GM12878 (cell line): ENCODE results near the gene CDH8. TPM values are rescaled to one million over a fixed set of nuclear protein-coding genes. Genes with fewer than 3 reads are reported as not detected.

Experiments
- ATAC-seq: fragments of 200-7000 bp; cut with Tn5 transposase; 3 replicates; pipeline ENCODE4 v1.9.1; 2020; ENCODE audit warnings: mild to moderate bottlenecking, moderate library complexity
- BruUV-seq: library from RNA; stranded (reverse); fragments of 400-500 nt; replicated peaks from 2 replicates; lab custom pipeline; 2021; lab: Mats Ljungman, UMichigan
- CTCF ChIA-PET: fragments of 300-600 bp; sonication (Branson Sonifier 250); formaldehyde crosslinking; extraction: SDS; loops from one replicate; lab custom pipeline; 2021; ENCODE audit warnings: inconsistent platforms; lab: Yijun Ruan, JAX
- POLR2A ChIA-PET: fragments of 350-600 bp; formaldehyde crosslinking; extraction: SDS; loops from one replicate; lab custom pipeline; 2021; ENCODE audit warnings: inconsistent platforms; lab: Charles Lee
- RAD21 ChIA-PET: fragments of 300-600 bp; sonication (Branson Sonifier 250); formaldehyde crosslinking; loops from one replicate; lab custom pipeline; 2023; ENCODE audit warnings: antibody characterized with exemption; ENCODE audit not compliant: unreplicated experiment; lab: Charles Lee
- SMC1A ChIA-PET: fragments of 300-600 bp; sonication (Branson Sonifier 250); formaldehyde crosslinking; loops from one replicate; lab custom pipeline; 2023; ENCODE audit not compliant: unreplicated experiment, uncharacterized antibody; lab: Charles Lee
- DNase-seq: peaks from one replicate; pipeline ENCODE4 v3.0.0-alpha.2; 2011; ENCODE audit warnings: low read depth, low spot score
- FAIRE-seq: peaks from 3 replicates; lab custom pipeline; 2011; peaks lifted over from hg19 to GRCh38; lab: Jason Lieb, UNC
- H2AFZ ChIP-seq: 2 replicates; pipeline ENCODE4 v1.6.0; 2011; ENCODE audit warnings: low read depth, low read length, control low read depth; ENCODE audit not compliant: control insufficient read depth
- H3K27ac ChIP-seq: 2 replicates; pipeline ENCODE4 v1.5.1; 2011; ENCODE audit warnings: control low read depth; ENCODE audit not compliant: control insufficient read depth, insufficient read depth
- H3K27me3 ChIP-seq, 2 experiments: replicated peaks in 1 of 2; 2 replicates each; pipeline versions ENCODE4 v1.6.0 to v1.6.1; 2011; ENCODE audit warnings: low read length in 1 of 2; ENCODE audit not compliant: control insufficient read depth in 2 of 2, insufficient read depth in 2 of 2
- H3K36me3 ChIP-seq, 2 experiments: 2 replicates each; pipeline ENCODE4 v1.5.1; 2011; ENCODE audit warnings: low read length in 1 of 2; ENCODE audit not compliant: control insufficient read depth in 2 of 2, insufficient read depth in 2 of 2
- H3K4me1 ChIP-seq: 2 replicates; pipeline ENCODE4 v1.6.1; 2011; ENCODE audit warnings: mild to moderate bottlenecking, low read length, moderate library complexity, mixed read lengths; ENCODE audit not compliant: control insufficient read depth, insufficient read depth
- H3K4me2 ChIP-seq: 2 replicates; pipeline ENCODE4 v1.6.0; 2011; ENCODE audit warnings: control low read depth; ENCODE audit not compliant: control insufficient read depth, insufficient read depth
- H3K4me3 ChIP-seq: fragments of 200-600 bp; sonication (generic); 2 replicates; pipeline ENCODE4 v1.5.1; 2016
- H3K79me2 ChIP-seq: 2 replicates; pipeline ENCODE4 v1.6.0; 2011; ENCODE audit warnings: low read length; ENCODE audit not compliant: control insufficient read depth, insufficient read depth
- H3K9ac ChIP-seq: 2 replicates; pipeline ENCODE4 v1.8.0; 2011; ENCODE audit warnings: low read length, control low read depth, mixed read lengths; ENCODE audit not compliant: control insufficient read depth, insufficient read depth
- H3K9me3 ChIP-seq: replicated peaks from 3 replicates; pipeline ENCODE4 v1.5.1; 2011; ENCODE audit warnings: mild to moderate bottlenecking, low read length; ENCODE audit not compliant: control insufficient read depth, insufficient read depth
- H4K20me1 ChIP-seq: 2 replicates; pipeline ENCODE4 v1.6.0; 2011; ENCODE audit not compliant: control insufficient read depth, insufficient read depth
- CBX5 ChIP-seq: sonication (generic); IDR thresholded peaks from 2 replicates; pipeline ENCODE4 v1.6.1; 2016; ENCODE audit warnings: low read depth, moderate library complexity, mild to moderate bottlenecking, inconsistent platforms
- CHD1 ChIP-seq: IDR thresholded peaks from 2 replicates; pipeline ENCODE4 v1.6.1; 2012; ENCODE audit warnings: low read depth, low read length, improper control_type of control experiment
- GATAD2B ChIP-seq: fragments of 450-650 bp; conservative IDR thresholded peaks from 2 replicates; pipeline ENCODE4 v1.6.1; 2017; ENCODE audit warnings: low read depth, mild to moderate bottlenecking, moderate library complexity
- HDAC6 ChIP-seq: fragments of 200-600 bp; sonication (generic); IDR thresholded peaks from one replicate; pipeline ENCODE4 v1.8.0; 2017; ENCODE audit warnings: antibody characterized with exemption; ENCODE audit not compliant: unreplicated experiment
- HDGF ChIP-seq: fragments of 450-650 bp; IDR thresholded peaks from 2 replicates; pipeline ENCODE4 v1.6.1; 2016; ENCODE audit warnings: antibody characterized with exemption
- MTA2 ChIP-seq: fragments of 450-650 bp; IDR thresholded peaks from 2 replicates; pipeline ENCODE4 v1.6.1; 2016; ENCODE audit warnings: low read depth, mild to moderate bottlenecking, moderate library complexity
- MYC ChIP-seq: IDR thresholded peaks from 2 replicates; pipeline ENCODE4 v1.6.1; 2011; ENCODE audit warnings: mild to moderate bottlenecking, low read length, moderate library complexity, inconsistent platforms; ENCODE audit not compliant: insufficient read depth, insufficient replicate concordance, insufficient read length, severe bottlenecking
- NBN ChIP-seq: fragments of 450-650 bp; IDR thresholded peaks from 2 replicates; pipeline ENCODE4 v1.6.1; 2016
- NFXL1 ChIP-seq: fragments of 450-650 bp; IDR thresholded peaks from 2 replicates; pipeline ENCODE4 v1.6.1; 2017; ENCODE audit warnings: antibody characterized with exemption, mild to moderate bottlenecking, borderline replicate concordance
- NR2C1 ChIP-seq: fragments of 450-650 bp; IDR thresholded peaks from 2 replicates; pipeline ENCODE4 v1.6.1; 2017; ENCODE audit warnings: antibody characterized with exemption, mild to moderate bottlenecking, moderate library complexity
- RCOR1 ChIP-seq: conservative IDR thresholded peaks from 2 replicates; pipeline ENCODE4 v1.6.1; 2012; ENCODE audit warnings: low read depth, low read length, improper control_type of control experiment
- RUNX3 ChIP-seq: IDR thresholded peaks from 2 replicates; pipeline ENCODE4 v1.6.1; 2012; ENCODE audit warnings: low read length, inconsistent platforms
- SP1 ChIP-seq: IDR thresholded peaks from one replicate; pipeline ENCODE4 v1.6.1; 2011; ENCODE audit warnings: low read depth, low read length
- SREBF1 ChIP-seq: IDR thresholded peaks from 2 replicates; pipeline ENCODE4 v1.6.1; 2012; ENCODE audit warnings: mild to moderate bottlenecking, low read length
- STAT1 ChIP-seq: fragments of 450-650 bp; conservative IDR thresholded peaks from 2 replicates; pipeline ENCODE4 v1.6.1; 2014; ENCODE audit warnings: antibody characterized with exemption, mild to moderate bottlenecking
- SUZ12 ChIP-seq: fragments of 200-600 bp; sonication (generic); IDR thresholded peaks from one replicate; pipeline ENCODE4 v1.6.1; 2018; ENCODE audit warnings: antibody characterized with exemption, mild to moderate bottlenecking; ENCODE audit not compliant: unreplicated experiment
- TARDBP ChIP-seq: IDR thresholded peaks from 2 replicates; pipeline ENCODE4 v1.6.1; 2016; ENCODE audit warnings: borderline replicate concordance
- TCF7 ChIP-seq: IDR thresholded peaks from 2 replicates; pipeline ENCODE4 v1.6.1; 2014; ENCODE audit warnings: antibody characterized with exemption, borderline replicate concordance
- ZNF24 ChIP-seq: fragments of 450-650 bp; IDR thresholded peaks from 2 replicates; pipeline ENCODE4 v1.6.1; 2017; ENCODE audit warnings: antibody characterized with exemption, mild to moderate bottlenecking
- ZSCAN29 ChIP-seq: fragments of 450-650 bp; IDR thresholded peaks from 2 replicates; pipeline ENCODE4 v1.6.1; 2017; ENCODE audit warnings: mild to moderate bottlenecking, moderate library complexity
- WGBS: methylation state at CpG from one replicate; pipeline ENCODE4 v1.1.6; 2016; ENCODE audit warnings: low lambda C conversion rate; ENCODE audit not compliant: insufficient replicate concordance, insufficient coverage; ENCODE audit errors: missing lambda C conversion rate; 5-methylcytosine and 5-hydroxymethylcytosine counted together
- in situ Hi-C: fragments of 300-500 bp; cut with MboI; formaldehyde crosslinking; loops from 9 replicates; pipeline ENCODE4 v1.14.3; 2018; ENCODE audit warnings: mixed read lengths
- intact Hi-C: fragments of 100-400 bp; cut with micrococcal nuclease; formaldehyde crosslinking; loops from one replicate; pipeline ENCODE4 v1.14.2; 2022; ENCODE audit not compliant: unreplicated experiment
- polyA plus RNA-seq, 11 experiments: library from polyadenylated mRNA; depleted of rRNA in 4 of 11; unstranded in 6 of 11; stranded (reverse) in 5 of 11; fragments of >200 nt; fragmentation: Nextera tagmentation in 4 of 11; fragmentation: Illumina TruSeq in 1 of 11; extraction: Ambion mirVana in 4 of 11; extraction: Trizol in 1 of 11; gene quantifications; 1 replicate in 1 of 11; 2 replicates in 10 of 11; pipeline versions ENCODE4 v1.2.1 to v1.2.3, GENCODE V29; 2011 to 2016; ENCODE audit warnings: inconsistent platforms in 2 of 11, missing spikeins in 2 of 11, low read depth in 1 of 11
- total RNA-seq, 4 experiments: library from RNA; depleted of rRNA in 3 of 4; stranded (reverse); fragments of >200 nt in 3 of 4; fragmentation: Illumina TruSeq in 1 of 4; extraction: Trizol in 1 of 4; gene quantifications; 2 replicates each; pipeline versions ENCODE4 v1.2.1 to v1.2.3, GENCODE V29; 2013 to 2021
- TF ChIP-seq, protein P1 (sequence below): fragments of 450-650 bp; formaldehyde crosslinking; IDR thresholded peaks from 2 replicates; pipeline ENCODE4 v1.5.0; 2022; ENCODE audit warnings: mild to moderate bottlenecking, missing genetic modification characterization
- TF ChIP-seq, protein P2 (sequence below): fragments of 450-650 bp; IDR thresholded peaks from 2 replicates; pipeline ENCODE4 v1.6.1; 2016; ENCODE audit warnings: mild to moderate bottlenecking
- TF ChIP-seq, protein P3 (sequence below): fragments of 450-650 bp; IDR thresholded peaks from 2 replicates; pipeline ENCODE4 v1.6.1; 2014; ENCODE audit warnings: mild to moderate bottlenecking

The CDH8 gene
- total and polyA plus RNA-seq, 10 of the 15 experiments (the other 5 are each of a cell fraction or from before 2014, with no cell fraction given) = 0.13 to 0.68 (median 0.25) TPM; not detected in 3

DNA sequence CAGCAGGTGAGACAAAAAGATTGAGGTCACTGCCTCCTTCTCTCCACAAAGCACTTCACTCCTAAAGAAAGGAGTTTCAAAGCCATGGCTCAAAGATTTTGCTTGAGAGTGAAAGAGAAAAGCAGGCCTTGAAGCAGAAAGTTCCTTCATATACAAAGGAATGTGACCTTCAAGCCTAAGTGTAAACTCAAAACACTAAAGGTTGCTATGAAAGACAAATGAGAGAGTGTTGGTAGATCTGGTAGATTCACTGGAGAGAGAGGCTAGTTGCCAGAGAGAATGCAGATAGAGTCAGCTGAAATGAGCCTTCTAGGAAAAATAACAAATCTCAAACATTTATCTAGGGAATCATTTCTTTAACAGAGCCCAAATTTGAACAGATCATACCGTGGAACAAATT is 305.2 kb downstream of the CDH8 start (continued):
- TF ChIP-seq, protein P1, sequence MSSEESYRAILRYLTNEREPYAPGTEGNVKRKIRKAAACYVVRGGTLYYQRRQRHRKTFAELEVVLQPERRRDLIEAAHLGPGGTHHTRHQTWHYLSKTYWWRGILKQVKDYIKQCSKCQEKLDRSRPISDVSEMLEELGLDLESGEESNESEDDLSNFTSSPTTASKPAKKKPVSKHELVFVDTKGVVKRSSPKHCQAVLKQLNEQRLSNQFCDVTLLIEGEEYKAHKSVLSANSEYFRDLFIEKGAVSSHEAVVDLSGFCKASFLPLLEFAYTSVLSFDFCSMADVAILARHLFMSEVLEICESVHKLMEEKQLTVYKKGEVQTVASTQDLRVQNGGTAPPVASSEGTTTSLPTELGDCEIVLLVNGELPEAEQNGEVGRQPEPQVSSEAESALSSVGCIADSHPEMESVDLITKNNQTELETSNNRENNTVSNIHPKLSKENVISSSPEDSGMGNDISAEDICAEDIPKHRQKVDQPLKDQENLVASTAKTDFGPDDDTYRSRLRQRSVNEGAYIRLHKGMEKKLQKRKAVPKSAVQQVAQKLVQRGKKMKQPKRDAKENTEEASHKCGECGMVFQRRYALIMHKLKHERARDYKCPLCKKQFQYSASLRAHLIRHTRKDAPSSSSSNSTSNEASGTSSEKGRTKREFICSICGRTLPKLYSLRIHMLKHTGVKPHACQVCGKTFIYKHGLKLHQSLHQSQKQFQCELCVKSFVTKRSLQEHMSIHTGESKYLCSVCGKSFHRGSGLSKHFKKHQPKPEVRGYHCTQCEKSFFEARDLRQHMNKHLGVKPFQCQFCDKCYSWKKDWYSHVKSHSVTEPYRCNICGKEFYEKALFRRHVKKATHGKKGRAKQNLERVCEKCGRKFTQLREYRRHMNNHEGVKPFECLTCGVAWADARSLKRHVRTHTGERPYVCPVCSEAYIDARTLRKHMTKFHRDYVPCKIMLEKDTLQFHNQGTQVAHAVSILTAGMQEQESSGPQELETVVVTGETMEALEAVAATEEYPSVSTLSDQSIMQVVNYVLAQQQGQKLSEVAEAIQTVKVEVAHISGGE (CRISPR knock-in tag) = no peak
- TF ChIP-seq STAT1 = no peak
- TF ChIP-seq RUNX3 = no peak
- no peak for TF ChIP-seq NFXL1
- TF ChIP-seq TCF7 = no peak
- TF ChIP-seq, protein P2, sequence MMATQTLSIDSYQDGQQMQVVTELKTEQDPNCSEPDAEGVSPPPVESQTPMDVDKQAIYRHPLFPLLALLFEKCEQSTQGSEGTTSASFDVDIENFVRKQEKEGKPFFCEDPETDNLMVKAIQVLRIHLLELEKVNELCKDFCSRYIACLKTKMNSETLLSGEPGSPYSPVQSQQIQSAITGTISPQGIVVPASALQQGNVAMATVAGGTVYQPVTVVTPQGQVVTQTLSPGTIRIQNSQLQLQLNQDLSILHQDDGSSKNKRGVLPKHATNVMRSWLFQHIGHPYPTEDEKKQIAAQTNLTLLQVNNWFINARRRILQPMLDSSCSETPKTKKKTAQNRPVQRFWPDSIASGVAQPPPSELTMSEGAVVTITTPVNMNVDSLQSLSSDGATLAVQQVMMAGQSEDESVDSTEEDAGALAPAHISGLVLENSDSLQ = no peak
- no peak for TF ChIP-seq MTA2
- TF ChIP-seq SUZ12 = no peak
- TF ChIP-seq HDAC6 = no peak
- no peak for TF ChIP-seq CHD1
- TF ChIP-seq, all 136 proteins: peak for 0

DNA sequence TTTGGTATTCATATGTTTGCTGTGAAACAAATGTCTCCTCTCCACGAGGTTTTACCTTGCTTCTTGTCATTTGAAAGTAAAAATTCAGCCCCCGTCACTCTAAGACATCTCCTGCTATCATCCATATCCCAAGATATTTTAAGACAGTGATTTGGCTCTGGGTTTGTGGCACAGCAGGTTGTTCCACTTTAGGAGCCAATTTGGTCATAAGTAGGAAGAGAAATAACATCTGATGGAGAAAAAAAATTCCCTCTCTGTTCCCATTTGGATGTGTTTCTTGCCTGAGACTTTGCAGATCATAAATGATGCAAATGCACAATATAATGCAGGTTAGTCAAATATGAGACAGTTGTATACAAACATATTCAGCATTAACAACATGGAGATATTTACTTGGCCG is 309.5 kb downstream of the CDH8 start:
- SMC1A ChIA-PET = no interaction called here
- ATAC-seq (no peak), FAIRE-seq (no peak), DNase-seq (no peak)
- H3K27ac ChIP-seq = no peak overlapping the region
- POLR2A ChIA-PET = no interaction called here
- no peaks in the 10 kb centered on the region for H3K36me3 ChIP-seq
- BruUV-seq = no TSS peak
- no peaks in the 10 kb centered on the region for H3K27me3 ChIP-seq
- no peak overlapping the region for H3K4me2 ChIP-seq
- in situ Hi-C loops (no loop called here), intact Hi-C loops (no loop called here)
- H3K9me3 ChIP-seq = no peaks in the 10 kb centered on the region
- H3K79me2 ChIP-seq = no peaks in the 10 kb centered on the region
- RAD21 ChIA-PET = no interaction called here
- H3K9ac ChIP-seq = no peak overlapping the region
- WGBS = 2% methylated on average over 3 of the region's 3 CpGs
- H3K4me1 ChIP-seq = no peaks in the 10 kb centered on the region
- CTCF ChIA-PET = no interaction called here
- no peak overlapping the region for H2AFZ ChIP-seq
- no peaks in the 10 kb centered on the region for H4K20me1 ChIP-seq
- H3K4me3 ChIP-seq = no peak overlapping the region
- no peak for TF ChIP-seq GATAD2B
- no peak for TF ChIP-seq TARDBP
- TF ChIP-seq NBN = no peak
- no peak for TF ChIP-seq ZSCAN29
- no peak for TF ChIP-seq RCOR1
- no peak for TF ChIP-seq HDGF
- TF ChIP-seq ZNF24 = no peak
- TF ChIP-seq NR2C1 = no peak
- no peak for TF ChIP-seq MYC
- no peak for TF ChIP-seq SREBF1
- TF ChIP-seq SP1 = no peak
- TF ChIP-seq CBX5 = no peak
- TF ChIP-seq, protein P3, sequence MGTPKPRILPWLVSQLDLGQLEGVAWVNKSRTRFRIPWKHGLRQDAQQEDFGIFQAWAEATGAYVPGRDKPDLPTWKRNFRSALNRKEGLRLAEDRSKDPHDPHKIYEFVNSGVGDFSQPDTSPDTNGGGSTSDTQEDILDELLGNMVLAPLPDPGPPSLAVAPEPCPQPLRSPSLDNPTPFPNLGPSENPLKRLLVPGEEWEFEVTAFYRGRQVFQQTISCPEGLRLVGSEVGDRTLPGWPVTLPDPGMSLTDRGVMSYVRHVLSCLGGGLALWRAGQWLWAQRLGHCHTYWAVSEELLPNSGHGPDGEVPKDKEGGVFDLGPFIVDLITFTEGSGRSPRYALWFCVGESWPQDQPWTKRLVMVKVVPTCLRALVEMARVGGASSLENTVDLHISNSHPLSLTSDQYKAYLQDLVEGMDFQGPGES = no peak
